Brain pericyte (primary cell): ENCODE measurements around the gene FRAT2.

Experiments used
- DNase-seq: peaks from one replicate; pipeline ENCODE4 v3.0.0-alpha.2; 2012; ENCODE audit warnings: low read depth, low spot score

Gene FRAT2

GRCh38 chr10:97327348-97328294 lies 6.9 kb downstream of the FRAT2 start:
- DNase-seq = no peak

GRCh38 chr10:97325754-97326153 lies 8.8 kb downstream of the FRAT2 start:
- no peak for DNase-seq

- no peak for DNase-seq
Observed at GRCh38 chr10:97323501-97323900, 11.0 kb downstream of the FRAT2 start.

GRCh38 chr10:97321804-97322190 lies 12.7 kb downstream of the FRAT2 start:
- no peak for DNase-seq

- no peak for DNase-seq
Observed at GRCh38 chr10:97321032-97321803, 13.3 kb downstream of the FRAT2 start.

GRCh38 chr10:97320480-97321031 lies 14.0 kb downstream of the FRAT2 start:
- no peak for DNase-seq

GRCh38 chr10:97319671-97320479 lies 14.7 kb downstream of the FRAT2 start:
- no peak for DNase-seq

GRCh38 chr10:97318772-97319651 lies 15.5 kb downstream of the FRAT2 start, which contains the start of gene FRAT1:
TSS of gene FRAT1 (plus strand) at chr10:97319271. CDS start at chr10:97319454, 183 bp downstream.
- peak; percentile 80 for DNase-seq

- no peak for DNase-seq
Observed at GRCh38 chr10:97314671-97315070, 19.9 kb downstream of the FRAT2 start.

GRCh38 chr10:97312897-97313296 lies 21.6 kb downstream of the FRAT2 start:
- no peak for DNase-seq

GRCh38 chr10:97311111-97311626 lies 23.4 kb downstream of the FRAT2 start:
- DNase-seq = no peak

GRCh38 chr10:97307866-97308780 lies 26.4 kb downstream of the FRAT2 start:
- no peak for DNase-seq

- DNase-seq = no peak
Observed at GRCh38 chr10:97307441-97307840, 27.1 kb downstream of the FRAT2 start.

- DNase-seq = no peak
Observed at GRCh38 chr10:97302088-97302791, 32.3 kb downstream of the FRAT2 start.

- no peak for DNase-seq
Observed at GRCh38 chr10:97300980-97301379, 33.5 kb downstream of the FRAT2 start.

- DNase-seq = no peak
Observed at GRCh38 chr10:97298223-97298571, 36.3 kb downstream of the FRAT2 start.

- DNase-seq = no peak
Observed at GRCh38 chr10:97297556-97298222, 36.8 kb downstream of the FRAT2 start.

GRCh38 chr10:97292862-97293198 lies 41.7 kb downstream of the FRAT2 start:
- no peak for DNase-seq
